GM21390 (cell line): Measurements from ENCODE around the gene CCDC12.

Experiments
- ATAC-seq: cut with Tn5 transposase; IDR thresholded peaks from one replicate; pipeline ENCODE4 v1.9.1; 2021; ENCODE audit not compliant: unreplicated experiment

CCDC12 gene

GRCh38 chr3:46997453-46998091, 21.0 kb upstream of the CCDC12 start:
- no peak for ATAC-seq

- ATAC-seq, result no peak
Observed at GRCh38 chr3:46996689-46997452, 20.3 kb upstream of the CCDC12 start.

GRCh38 chr3:46995901-46996562, 19.5 kb upstream of the CCDC12 start:
- no peak for ATAC-seq

- no peak for ATAC-seq
Observed at GRCh38 chr3:46994801-46995731, 18.5 kb upstream of the CCDC12 start.

- no peak for ATAC-seq
Observed at GRCh38 chr3:46993986-46994385, 17.4 kb upstream of the CCDC12 start.

- ATAC-seq, result no peak
Observed at GRCh38 chr3:46993292-46993691, 16.7 kb upstream of the CCDC12 start.

GRCh38 chr3:46992231-46992630, 15.7 kb upstream of the CCDC12 start:
- ATAC-seq, result no peak

- no peak for ATAC-seq
Observed at GRCh38 chr3:46991406-46992165, 15.0 kb upstream of the CCDC12 start.

- peak; percentile 30 for ATAC-seq
Observed at GRCh38 chr3:46990573-46991374, 14.2 kb upstream of the CCDC12 start.

- ATAC-seq, result no peak
Observed at GRCh38 chr3:46989146-46989810, 12.7 kb upstream of the CCDC12 start.

- no peak for ATAC-seq
Observed at GRCh38 chr3:46988616-46989015, 12.1 kb upstream of the CCDC12 start.

GRCh38 chr3:46987743-46988401, 11.3 kb upstream of the CCDC12 start:
- peak; percentile 76 for ATAC-seq

- ATAC-seq, result no peak
Observed at GRCh38 chr3:46987319-46987742, 10.8 kb upstream of the CCDC12 start.

- ATAC-seq, result no peak
Observed at GRCh38 chr3:46986782-46987310, 10.3 kb upstream of the CCDC12 start.

- no peak for ATAC-seq
Observed at GRCh38 chr3:46986055-46986730, 9.6 kb upstream of the CCDC12 start.

GRCh38 chr3:46985588-46985987, 9.0 kb upstream of the CCDC12 start:
- ATAC-seq, result no peak

GRCh38 chr3:46984591-46985459, 8.3 kb upstream of the CCDC12 start:
- no peak for ATAC-seq
